Measurements from ENCODE around the gene PCNX1.
"Not testable (repeated sequence)": the region's sequence is repeated elsewhere in the genome, so short reads cannot be mapped to it uniquely, and the experiment has no call there.

Gene PCNX1

GRCh38 chr14:70962935-70963334 is 55.7 kb downstream of the PCNX1 start:
- DNase-seq (ENCODE audit: low spot score): no peak

- no peak for DNase-seq (ENCODE audit: low spot score)
These were observed 57.2 kb downstream of the PCNX1 start for GRCh38 chr14:70964492-70964891.

DNA sequence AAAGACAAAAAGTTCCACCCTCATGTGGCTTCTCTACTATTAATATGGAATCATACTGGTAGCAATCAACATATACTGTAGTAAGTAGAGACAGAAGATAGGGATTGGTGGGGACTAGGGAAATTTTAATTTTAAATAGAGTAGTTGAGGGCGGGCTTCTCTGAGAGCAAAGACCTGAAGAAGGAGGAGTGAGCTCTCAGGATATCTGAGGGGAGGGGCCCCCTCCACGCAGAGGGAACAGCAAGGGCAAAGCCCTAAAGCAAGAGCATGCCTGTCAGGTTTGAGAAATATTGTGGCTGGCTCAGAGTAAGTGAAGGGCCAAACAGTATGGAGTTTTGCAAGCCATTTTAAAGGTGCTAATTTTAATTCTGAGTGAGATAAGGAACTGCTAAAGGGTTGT is 64.3 kb downstream of the PCNX1 start:
- DNase-seq (ENCODE audit: low spot score): no peak

DNA sequence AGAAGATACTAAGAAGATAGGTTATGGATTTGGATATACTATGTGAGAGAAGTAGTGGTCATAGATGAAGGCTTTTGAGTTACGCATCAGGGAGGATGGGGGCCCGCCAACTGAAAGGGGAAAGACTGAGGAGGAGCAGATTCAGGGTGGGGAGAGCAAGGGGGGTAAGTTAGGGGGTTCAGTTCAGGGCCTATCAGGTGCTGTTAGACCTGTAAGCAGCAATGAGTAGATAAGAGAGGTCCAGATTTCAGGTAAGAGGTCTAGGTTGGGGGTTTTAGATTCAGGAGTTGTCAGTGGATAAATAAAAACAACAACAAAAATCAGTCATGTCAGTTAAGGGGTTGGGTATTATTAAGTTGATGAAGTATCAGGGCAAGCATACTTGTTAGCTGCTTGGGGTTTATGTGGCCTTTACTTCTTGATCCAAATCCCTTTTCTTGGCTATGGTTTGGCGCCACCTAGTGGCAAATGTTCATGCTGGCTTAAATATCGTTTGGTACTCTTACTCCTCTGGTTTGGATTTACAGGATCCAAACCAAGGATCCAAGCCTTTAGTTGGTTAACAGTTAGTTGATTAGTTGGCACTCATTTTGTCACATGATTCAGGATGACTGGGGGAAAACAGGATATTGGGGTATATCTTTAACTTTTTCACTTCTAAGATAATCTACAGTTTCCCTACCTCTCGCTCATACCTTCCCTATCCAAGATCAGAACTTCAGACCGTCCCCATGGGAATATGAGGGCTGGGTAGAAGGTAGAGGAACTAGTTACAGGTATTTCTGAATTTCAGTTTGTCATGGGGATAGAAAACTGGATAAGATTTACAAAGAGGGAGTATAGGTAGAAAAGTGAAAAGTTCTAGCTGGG is 65.1 kb downstream of the PCNX1 start:
- DNase-seq (ENCODE audit: low spot score): peak; percentile 87

DNA sequence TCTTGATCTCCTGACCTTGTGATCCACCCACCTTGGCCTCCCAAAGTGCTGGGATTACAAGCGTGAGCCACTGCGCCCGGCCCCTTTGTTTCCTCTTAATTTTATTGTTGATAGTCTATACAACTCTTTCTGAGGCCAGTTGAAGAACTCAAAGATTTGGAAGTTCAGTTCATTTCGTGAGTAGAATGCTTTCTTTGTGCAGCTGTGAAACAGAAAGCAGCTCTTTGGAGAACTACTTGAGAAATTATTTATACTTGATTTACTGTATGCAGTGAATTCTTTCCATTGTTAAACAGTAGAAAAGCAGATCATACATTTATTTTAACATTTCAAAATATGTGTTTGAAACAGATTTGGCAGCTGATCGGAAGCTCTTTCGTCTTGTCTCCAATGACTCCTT is 69.3 kb downstream of the PCNX1 start:
- no peak for DNase-seq (ENCODE audit: low spot score)

- peak; percentile 38 for DNase-seq (ENCODE audit: low spot score)
These were observed 74.0 kb downstream of the PCNX1 start for GRCh38 chr14:70981000-70981952.

DNA sequence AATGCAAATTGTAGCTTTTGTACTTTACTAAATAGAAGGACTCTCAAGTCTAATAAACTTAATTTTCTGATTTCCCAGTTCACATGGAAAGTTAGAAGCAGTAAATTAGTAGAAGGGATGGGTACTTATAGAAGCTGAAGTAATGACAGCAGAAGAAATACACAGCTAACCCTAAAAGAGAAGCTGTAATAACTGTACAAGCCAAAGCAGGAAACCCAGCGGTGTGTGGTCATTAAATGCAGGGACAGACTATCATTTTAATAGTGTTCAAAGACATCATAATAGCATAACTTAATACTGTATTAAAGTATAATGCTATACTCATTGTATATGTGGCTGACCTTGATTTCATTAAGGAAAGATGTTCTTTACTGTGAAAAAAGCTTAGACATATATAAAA is 74.9 kb downstream of the PCNX1 start:
- no peak for DNase-seq (ENCODE audit: low spot score)

GRCh38 chr14:70987041-70987440 is 79.8 kb downstream of the PCNX1 start:
- no peak for DNase-seq (ENCODE audit: low spot score)

GRCh38 chr14:70988452-70988851 is 81.2 kb downstream of the PCNX1 start:
- peak; percentile 38 for DNase-seq (ENCODE audit: low spot score)

GRCh38 chr14:70993931-70994330 is 86.7 kb downstream of the PCNX1 start:
- no peak for DNase-seq (ENCODE audit: low spot score)

- no peak for DNase-seq (ENCODE audit: low spot score)
These were observed 88.0 kb downstream of the PCNX1 start for GRCh38 chr14:70995211-70995610.

DNA sequence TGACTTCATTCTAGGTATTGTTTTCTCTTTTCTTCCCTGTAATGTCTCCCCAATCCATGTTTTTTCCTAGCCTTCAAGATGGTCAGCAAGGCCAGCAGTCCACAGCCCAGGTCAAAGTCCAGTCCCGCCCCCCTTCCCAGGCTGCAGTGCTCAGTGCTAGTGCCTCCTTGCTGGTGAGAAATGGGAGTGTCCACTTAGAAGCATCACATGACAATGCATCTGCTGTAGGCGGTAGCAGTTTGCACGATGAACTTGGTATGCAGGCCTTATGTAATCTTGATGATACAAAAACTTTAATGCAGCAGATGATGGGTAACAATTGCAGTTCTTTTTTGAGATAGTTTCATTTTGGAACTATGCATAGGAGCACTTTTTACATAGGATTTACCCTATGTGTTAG is 88.4 kb downstream of the PCNX1 start:
- no peak for DNase-seq (ENCODE audit: low spot score)

GRCh38 chr14:70999117-70999516 is 91.9 kb downstream of the PCNX1 start:
- DNase-seq (ENCODE audit: low spot score): peak; percentile 63

DNA sequence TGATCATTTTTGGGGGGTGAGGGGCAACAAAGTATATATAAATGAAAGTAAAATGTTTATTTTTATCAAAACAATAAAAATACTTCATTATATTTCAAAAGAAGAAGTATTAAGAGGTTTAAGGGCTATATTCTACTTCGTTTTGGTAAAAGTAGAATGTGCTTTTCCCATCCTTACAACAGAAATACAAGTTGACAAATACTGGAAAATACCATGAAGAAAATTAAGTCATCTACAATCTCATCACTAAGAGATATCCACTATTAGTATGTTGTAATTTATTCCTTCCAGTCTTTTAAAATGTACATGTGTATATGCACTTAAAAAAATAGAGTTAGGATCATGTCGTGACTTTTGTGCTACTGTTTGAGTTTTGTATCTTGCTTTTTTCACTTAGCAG is 92.8 kb downstream of the PCNX1 start:
- no peak for DNase-seq (ENCODE audit: low spot score)

GRCh38 chr14:71001742-71002141 is 94.5 kb downstream of the PCNX1 start:
- no peak for DNase-seq (ENCODE audit: low spot score)

DNA sequence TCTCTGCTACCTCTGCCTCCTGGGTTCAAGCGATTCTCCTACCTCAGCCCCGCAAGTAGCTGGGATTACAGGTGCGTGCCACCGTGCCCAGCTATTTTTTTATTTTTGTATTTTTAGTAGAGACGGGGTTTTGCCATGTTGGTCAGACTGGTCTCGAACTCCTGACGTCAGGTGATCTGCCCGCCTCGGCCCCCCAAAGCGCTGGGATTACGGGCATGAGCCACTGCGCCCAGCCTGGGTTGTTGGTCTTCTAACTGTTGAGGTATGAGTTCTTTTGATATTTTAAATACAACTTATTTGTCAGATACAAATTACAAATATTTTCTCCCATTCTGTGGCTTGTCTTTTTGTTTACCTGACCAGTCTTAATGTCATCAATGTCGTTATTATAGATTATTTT is 95.9 kb downstream of the PCNX1 start:
- no peak for DNase-seq (ENCODE audit: low spot score)

- DNase-seq (ENCODE audit: low spot score): no peak
These were observed 97.2 kb downstream of the PCNX1 start for GRCh38 chr14:71004481-71004880.

GRCh38 chr14:71005076-71005475 is 97.8 kb downstream of the PCNX1 start:
- no peak for DNase-seq (ENCODE audit: low spot score)

DNA sequence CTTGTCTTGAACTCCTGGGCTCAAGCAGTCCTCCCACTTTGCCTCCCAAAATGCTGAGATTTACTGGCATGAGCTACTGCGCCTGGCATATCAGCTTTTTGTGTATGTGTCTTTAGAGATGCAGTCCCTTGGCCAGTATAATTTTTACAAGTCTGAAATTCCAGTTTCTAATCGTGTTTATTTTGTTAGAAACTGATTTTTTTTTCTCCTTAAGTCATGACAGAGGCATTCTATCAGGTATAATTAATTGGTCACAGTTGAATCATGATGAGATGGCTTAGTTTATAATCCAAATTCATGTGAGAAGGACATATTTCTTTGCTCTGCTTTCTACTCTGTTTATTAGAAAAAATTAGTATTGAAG is 98.9 kb downstream of the PCNX1 start:
- no peak for DNase-seq (ENCODE audit: low spot score)

GRCh38 chr14:71011479-71011878 is 104.2 kb downstream of the PCNX1 start:
- no peak for DNase-seq (ENCODE audit: low spot score)

- no peak for DNase-seq (ENCODE audit: low spot score)
These were observed 105.6 kb downstream of the PCNX1 start for GRCh38 chr14:71012888-71013287.

DNA sequence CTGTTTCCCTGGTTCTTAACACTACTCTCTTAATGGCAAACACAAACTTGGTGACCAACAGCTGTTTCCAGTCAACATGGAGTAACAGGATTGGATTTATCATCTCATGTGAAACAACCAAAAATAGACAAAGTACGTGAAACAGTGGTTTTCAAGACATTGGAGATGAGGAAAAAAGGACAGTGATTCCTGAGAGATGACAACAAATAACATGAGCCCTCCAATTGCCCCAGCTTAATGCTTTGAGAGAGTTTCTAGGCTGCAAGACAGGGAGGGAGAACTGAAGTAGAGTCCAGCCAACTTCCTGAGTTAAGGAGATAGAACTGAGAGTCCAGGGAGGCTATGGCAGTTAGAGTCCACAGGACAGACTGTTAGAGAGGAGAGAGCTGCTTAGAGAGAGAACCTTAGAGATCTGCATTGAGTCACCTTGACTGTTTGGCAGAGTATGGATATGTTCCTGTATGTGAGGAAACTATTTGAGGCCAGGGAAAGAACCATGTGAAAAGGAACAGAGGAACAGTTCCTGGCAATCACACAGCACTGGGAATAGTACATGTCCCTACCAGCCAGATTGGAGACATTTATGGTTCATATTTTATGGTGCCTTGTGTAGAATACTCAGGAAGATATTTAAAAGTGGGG is 106.4 kb downstream of the PCNX1 start:
- no peak for DNase-seq (ENCODE audit: low spot score)

DNA sequence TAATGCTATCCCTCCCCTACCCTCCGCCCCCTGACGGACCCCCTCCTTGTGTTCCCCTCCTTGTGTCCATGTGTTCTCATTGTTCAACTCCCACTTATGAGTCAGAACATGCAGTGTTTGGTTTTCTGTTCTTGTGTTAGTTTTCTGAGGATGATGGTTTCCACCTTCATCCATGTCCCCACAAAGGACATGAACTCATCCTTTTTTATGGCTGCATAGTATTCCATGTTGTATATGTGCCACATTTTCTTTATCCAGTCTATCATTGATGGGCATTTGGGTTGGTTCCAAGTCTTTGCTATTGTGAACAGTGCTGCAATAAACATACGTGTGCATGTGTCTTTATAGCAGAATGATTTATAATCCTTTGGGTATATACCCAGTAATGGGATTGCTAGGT is 112.7 kb downstream of the PCNX1 start:
- DNase-seq (ENCODE audit: low spot score): not testable (repeated sequence)

Data from activated CD4-positive, alpha-beta T cell treated with anti-CD3 and anti-CD28 coated beads, Interleukin-2, Interleukin-4, amounts not matched to agents 100 ng/mL and 50 ng/mL, durations not matched to agents 16 hours and 8 hours (primary cell).